K562 (cell line): Measurements from ENCODE around the gene CCDC85B. TPM values are rescaled to one million over a fixed set of nuclear protein-coding genes. Genes with fewer than 3 reads are reported as not detected.

Source experiments
- FOXM1 ChIP-seq, 2 experiments: fragments of 450-650 bp in 1 of 2; sonication (generic) in 1 of 2; formaldehyde crosslinking in 1 of 2; IDR thresholded peaks; 2 replicates each; pipeline versions ENCODE4 v1.6.1 to v1.9.0; 2017 to 2022; ENCODE audit warnings: low read depth in 2 of 2, mild to moderate bottlenecking in 2 of 2, missing genetic modification reagents in 1 of 2, moderate library complexity in 1 of 2
- L3MBTL2 ChIP-seq: fragments of 450-650 bp; IDR thresholded peaks from 2 replicates; pipeline ENCODE4 v1.6.1; 2016; ENCODE audit warnings: mild to moderate bottlenecking, moderate library complexity
- NFRKB ChIP-seq: fragments of 450-650 bp; IDR thresholded peaks from 2 replicates; pipeline ENCODE4 v1.6.1; 2016; ENCODE audit warnings: low read depth
- NR0B1 ChIP-seq: fragments of 450-650 bp; IDR thresholded peaks from one replicate; pipeline ENCODE4 v1.6.1; 2018; ENCODE audit warnings: mild to moderate bottlenecking, moderate library complexity; ENCODE audit not compliant: partially characterized antibody
- PRDM10 ChIP-seq: fragments of 450-650 bp; IDR thresholded peaks from 2 replicates; pipeline ENCODE4 v1.6.1; 2018; ENCODE audit not compliant: partially characterized antibody
- SMARCE1 ChIP-seq: fragments of 450-650 bp; IDR thresholded peaks from 2 replicates; pipeline ENCODE4 v1.7.1; 2016; ENCODE audit warnings: mild to moderate bottlenecking
- TEAD1 ChIP-seq, 2 experiments: fragments of 450-650 bp in 1 of 2; sonication (generic) in 1 of 2; formaldehyde crosslinking; IDR thresholded peaks; 2 replicates each; pipeline versions ENCODE4 v1.4.0 to v1.8.0; 2020 to 2022; ENCODE audit warnings: mild to moderate bottlenecking in 2 of 2, missing genetic modification reagents in 1 of 2
- ZBTB40 ChIP-seq, 2 experiments: fragments of 450-650 bp in 1 of 2; sonication (generic) in 1 of 2; formaldehyde crosslinking in 1 of 2; IDR thresholded peaks; 2 replicates each; pipeline versions ENCODE4 v1.7.1 to v1.9.0; 2016 to 2022; ENCODE audit warnings: inconsistent platforms in 1 of 2, mild to moderate bottlenecking in 1 of 2, missing genetic modification reagents in 1 of 2
- ZNF12 ChIP-seq: sonication (generic); formaldehyde crosslinking; IDR thresholded peaks from 2 replicates; pipeline ENCODE4 v1.4.0; 2020; ENCODE audit warnings: mild to moderate bottlenecking, missing genetic modification reagents
- polyA plus RNA-seq, 8 experiments: library from polyadenylated mRNA; depleted of rRNA in 4 of 8; stranded (reverse) in 5 of 8; unstranded in 3 of 8; fragments of >200 nt; fragmentation: Nextera tagmentation in 2 of 8; fragmentation: Illumina TruSeq in 1 of 8; extraction: Ambion mirVana in 2 of 8; extraction: Trizol in 1 of 8; gene quantifications; 2 replicates each; pipeline versions ENCODE4 v1.2.1 to v1.2.3, GENCODE V29; 2011 to 2014; ENCODE audit warnings: inconsistent platforms in 1 of 8, missing spikeins in 1 of 8
- total RNA-seq, 7 experiments: library from RNA; depleted of rRNA in 6 of 7; stranded (reverse); fragments of >200 nt in 6 of 7; fragmentation: Illumina TruSeq in 2 of 7; extraction: Trizol in 2 of 7; gene quantifications; 2 replicates each; pipeline versions ENCODE4 v1.2.1 to v1.2.3, GENCODE V29; 2011 to 2021; ENCODE audit warnings: low replicate concordance in 1 of 7

Gene CCDC85B
- total and polyA plus RNA-seq, 9 of the 15 experiments (the other 6 are each of a cell fraction or from before 2014, with no cell fraction given) = 0.14 to 138 (median 6.2) TPM

GRCh38 chr11:65918211-65919140 is 28.0 kb downstream of the CCDC85B start, which contains the start of gene C11orf68 (continued):
- TF ChIP-seq PRDM10 = no peak
- TF ChIP-seq NFRKB = peak; percentile 45
- TF ChIP-seq ZBTB40 (IDR thresholded peaks at IDR 0.05) = peak; percentile 95
- peak; percentile 96 for TF ChIP-seq ZBTB40 (CRISPR knock-in tag; IDR thresholded peaks at IDR 0.05)
- TF ChIP-seq L3MBTL2 = peak; percentile 45; the same call in 1 of the 2 replicates
- TF ChIP-seq FOXM1 (IDR thresholded peaks at IDR 0.05; ENCODE audit: low read depth) = no peak
- 0 out of 2 replicates have a peak, but pooled peaks have one; percentile 19 for TF ChIP-seq FOXM1 (CRISPR knock-in tag; IDR thresholded peaks at IDR 0.05; ENCODE audit: low read depth)
- TF ChIP-seq NR0B1 = no peak
- TF ChIP-seq TEAD1 (CRISPR knock-in tag; IDR thresholded peaks at IDR 0.05) = peak in 1 of 2 experiments; percentile 8; a peak in 2 of 4 replicates
- TF ChIP-seq SMARCE1 = 0 out of 2 replicates have a peak, but pooled peaks have one; percentile 20
- peak; percentile 81; the same call in 1 of the 2 replicates for TF ChIP-seq ZNF12 (CRISPR knock-in tag)
